K562 (cell line): ENCODE measurements around the gene CCDC85C. TPM values are rescaled to one million over a fixed set of nuclear protein-coding genes. Genes with fewer than 3 reads are reported as not detected.
A peak's percentile ranks its signal among the peaks of the same experiment; 100 is the strongest.

Source experiments
- CEBPG ChIP-seq, 3 experiments: fragments of 200-800 bp in 1 of 3; sonication (Bioruptor generic) in 1 of 3; sonication (generic) in 1 of 3; formaldehyde crosslinking in 1 of 3; IDR thresholded peaks in 2 of 3; conservative IDR thresholded peaks in 1 of 3; 2 replicates each; pipeline versions ENCODE4 v1.6.1 to v1.8.0; 2016 to 2022; ENCODE audit warnings: missing compliant biosample characterization in 2 of 3, missing genetic modification characterization in 2 of 3, mild to moderate bottlenecking in 1 of 3, missing genetic modification reagents in 1 of 3
- CXXC5 ChIP-seq: fragments of 250-450 bp; sonication (Bioruptor Pico); IDR thresholded peaks from 2 replicates; pipeline ENCODE4 v1.8.0; 2022; ENCODE audit warnings: inconsistent platforms, mild to moderate bottlenecking, moderate library complexity
- MTA1 ChIP-seq: fragments of 450-650 bp; IDR thresholded peaks from 2 replicates; pipeline ENCODE4 v1.6.1; 2017; ENCODE audit warnings: borderline replicate concordance
- PCBP1 ChIP-seq: fragments of 200-400 bp; formaldehyde crosslinking; IDR thresholded peaks from 2 replicates; pipeline ENCODE4 v1.6.1; 2018; ENCODE audit warnings: mild to moderate bottlenecking, low read depth, low read length; ENCODE audit not compliant: poor library complexity, severe bottlenecking
- PPARD ChIP-seq: fragments of 250-450 bp; sonication (Bioruptor Pico); IDR thresholded peaks from 2 replicates; pipeline ENCODE4 v1.8.0; 2022; ENCODE audit warnings: inconsistent platforms, mild to moderate bottlenecking, moderate library complexity
- RBM14 ChIP-seq: fragments of 200-400 bp; formaldehyde crosslinking; IDR thresholded peaks from 2 replicates; pipeline ENCODE4 v1.6.1; 2018; ENCODE audit warnings: low read depth, mild to moderate bottlenecking, low read length, moderate library complexity, borderline replicate concordance; ENCODE audit not compliant: insufficient read depth
- U2AF1 ChIP-seq: fragments of 200-400 bp; formaldehyde crosslinking; optimal IDR thresholded peaks from 2 replicates; pipeline ENCODE3; 2017; ENCODE audit warnings: mild to moderate bottlenecking, low read depth, low read length, moderate library complexity
- ZNF133 ChIP-seq: fragments of 250-450 bp; sonication (Bioruptor Pico); IDR thresholded peaks from 2 replicates; pipeline ENCODE4 v1.4.0; 2020; ENCODE audit warnings: mild to moderate bottlenecking
- ZNF143 ChIP-seq: sonication (generic); formaldehyde crosslinking; IDR thresholded peaks from 2 replicates; pipeline ENCODE4 v1.9.0; 2022; ENCODE audit warnings: mild to moderate bottlenecking, missing genetic modification reagents
- polyA plus RNA-seq, 8 experiments: library from polyadenylated mRNA; depleted of rRNA in 4 of 8; stranded (reverse) in 5 of 8; unstranded in 3 of 8; fragments of >200 nt; fragmentation: Nextera tagmentation in 2 of 8; fragmentation: Illumina TruSeq in 1 of 8; extraction: Ambion mirVana in 2 of 8; extraction: Trizol in 1 of 8; gene quantifications; 2 replicates each; pipeline versions ENCODE4 v1.2.1 to v1.2.3, GENCODE V29; 2011 to 2014; ENCODE audit warnings: inconsistent platforms in 1 of 8, missing spikeins in 1 of 8
- total RNA-seq, 7 experiments: library from RNA; depleted of rRNA in 6 of 7; stranded (reverse); fragments of >200 nt in 6 of 7; fragmentation: Illumina TruSeq in 2 of 7; extraction: Trizol in 2 of 7; gene quantifications; 2 replicates each; pipeline versions ENCODE4 v1.2.1 to v1.2.3, GENCODE V29; 2011 to 2021; ENCODE audit warnings: low replicate concordance in 1 of 7
- TF ChIP-seq, protein P1 (sequence below): fragments of 250-450 bp; sonication (Bioruptor Pico); IDR thresholded peaks from 2 replicates; pipeline ENCODE4 v1.5.0; 2021; ENCODE audit warnings: mild to moderate bottlenecking, moderate library complexity
- TF ChIP-seq, protein P2 (sequence below): sonication (generic); formaldehyde crosslinking; IDR thresholded peaks from 2 replicates; pipeline ENCODE4 v1.8.0; 2022; ENCODE audit warnings: missing genetic modification reagents, mild to moderate bottlenecking, borderline replicate concordance
- TF ChIP-seq, protein P3 (sequence below): fragments of 200-400 bp; formaldehyde crosslinking; IDR thresholded peaks from 2 replicates; pipeline ENCODE4 v1.6.1; 2017; ENCODE audit warnings: mild to moderate bottlenecking, low read depth, low read length, moderate library complexity
- TF ChIP-seq, protein P4 (sequence below): sonication (generic); formaldehyde crosslinking; IDR thresholded peaks from 2 replicates; pipeline ENCODE4 v1.8.1; 2023; ENCODE audit warnings: missing genetic modification reagents, mild to moderate bottlenecking, borderline replicate concordance

CCDC85C gene
- total and polyA plus RNA-seq, 9 of the 15 experiments (the other 6 are each of a cell fraction or from before 2014, with no cell fraction given) = 0.18 to 22.0 (median 6.3) TPM

GRCh38 chr14:99572173-99572999 lies 31.6 kb downstream of the CCDC85C start (continued):
- TF ChIP-seq, protein P1, sequence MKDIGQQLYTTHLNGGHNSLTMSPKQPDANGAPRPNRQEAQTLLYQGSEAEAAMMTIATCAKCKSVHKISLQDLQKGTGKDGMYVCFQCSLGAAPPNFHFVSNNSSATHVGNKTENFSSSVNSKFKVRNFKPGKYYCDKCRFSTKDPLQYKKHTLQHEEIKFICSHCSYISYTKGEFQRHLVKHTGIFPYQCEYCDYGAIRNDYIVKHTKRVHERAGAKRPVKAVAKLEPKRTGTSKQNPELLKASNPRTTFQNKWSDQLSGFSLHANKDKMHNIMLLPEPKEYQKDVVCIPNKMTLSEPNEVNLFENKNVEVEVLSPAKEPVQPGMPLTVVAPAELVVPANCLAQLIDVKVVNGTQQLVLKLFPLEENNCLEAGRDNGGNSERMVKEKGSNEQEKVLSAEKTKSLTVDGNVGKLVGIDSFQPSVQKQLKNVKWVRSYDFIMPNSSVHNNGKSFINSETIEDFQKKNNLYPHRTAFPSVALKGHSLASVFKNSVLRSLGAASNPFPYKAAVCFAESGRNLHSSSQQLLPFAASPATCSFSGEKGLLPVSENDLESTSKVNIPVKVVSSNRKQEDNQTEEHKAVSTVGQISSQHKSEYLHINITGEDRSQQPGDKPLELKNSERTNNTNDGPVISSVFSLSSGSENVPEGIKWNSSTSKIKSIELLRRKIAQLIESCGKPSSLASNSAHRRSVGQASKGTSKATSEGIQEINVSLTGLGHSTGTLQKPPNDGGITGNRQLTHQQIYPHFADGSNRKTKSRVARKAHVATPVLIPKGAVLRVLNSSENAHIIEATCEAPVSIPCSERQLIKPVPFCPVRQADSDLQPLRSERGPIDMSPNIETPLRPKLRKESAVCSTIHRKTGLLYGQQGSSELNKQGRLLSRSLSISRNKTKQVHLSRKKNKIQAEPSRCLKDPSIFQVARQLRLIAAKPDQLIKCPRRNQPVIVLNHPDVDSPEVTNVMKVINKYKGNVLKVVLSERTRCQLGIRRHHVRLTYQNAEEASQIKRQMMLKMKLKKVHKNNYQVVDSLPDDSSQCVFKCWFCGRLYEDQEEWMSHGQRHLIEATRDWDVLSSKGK = no peak
- TF ChIP-seq MTA1 = no peak
- no peak for TF ChIP-seq PPARD (CRISPR knock-in tag)
- TF ChIP-seq PCBP1 = no peak
- no peak for TF ChIP-seq RBM14
- no peak for TF ChIP-seq U2AF1
- no peak for TF ChIP-seq CEBPG (CRISPR knock-in tag; IDR thresholded peaks at IDR 0.05)
- no peak for TF ChIP-seq CEBPG (tag; conservative IDR thresholded peaks at IDR 0.05 in 1 of 2, IDR thresholded peaks at IDR 0.05 in 1 of 2)
- TF ChIP-seq, protein P2, sequence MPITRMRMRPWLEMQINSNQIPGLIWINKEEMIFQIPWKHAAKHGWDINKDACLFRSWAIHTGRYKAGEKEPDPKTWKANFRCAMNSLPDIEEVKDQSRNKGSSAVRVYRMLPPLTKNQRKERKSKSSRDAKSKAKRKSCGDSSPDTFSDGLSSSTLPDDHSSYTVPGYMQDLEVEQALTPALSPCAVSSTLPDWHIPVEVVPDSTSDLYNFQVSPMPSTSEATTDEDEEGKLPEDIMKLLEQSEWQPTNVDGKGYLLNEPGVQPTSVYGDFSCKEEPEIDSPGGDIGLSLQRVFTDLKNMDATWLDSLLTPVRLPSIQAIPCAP (CRISPR knock-in tag) = no peak
- TF ChIP-seq ZNF133 (CRISPR knock-in tag) = no peak
- TF ChIP-seq, protein P3, sequence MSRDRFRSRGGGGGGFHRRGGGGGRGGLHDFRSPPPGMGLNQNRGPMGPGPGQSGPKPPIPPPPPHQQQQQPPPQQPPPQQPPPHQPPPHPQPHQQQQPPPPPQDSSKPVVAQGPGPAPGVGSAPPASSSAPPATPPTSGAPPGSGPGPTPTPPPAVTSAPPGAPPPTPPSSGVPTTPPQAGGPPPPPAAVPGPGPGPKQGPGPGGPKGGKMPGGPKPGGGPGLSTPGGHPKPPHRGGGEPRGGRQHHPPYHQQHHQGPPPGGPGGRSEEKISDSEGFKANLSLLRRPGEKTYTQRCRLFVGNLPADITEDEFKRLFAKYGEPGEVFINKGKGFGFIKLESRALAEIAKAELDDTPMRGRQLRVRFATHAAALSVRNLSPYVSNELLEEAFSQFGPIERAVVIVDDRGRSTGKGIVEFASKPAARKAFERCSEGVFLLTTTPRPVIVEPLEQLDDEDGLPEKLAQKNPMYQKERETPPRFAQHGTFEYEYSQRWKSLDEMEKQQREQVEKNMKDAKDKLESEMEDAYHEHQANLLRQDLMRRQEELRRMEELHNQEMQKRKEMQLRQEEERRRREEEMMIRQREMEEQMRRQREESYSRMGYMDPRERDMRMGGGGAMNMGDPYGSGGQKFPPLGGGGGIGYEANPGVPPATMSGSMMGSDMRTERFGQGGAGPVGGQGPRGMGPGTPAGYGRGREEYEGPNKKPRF = no peak
- no peak for TF ChIP-seq ZNF143 (CRISPR knock-in tag)
- TF ChIP-seq CXXC5 (CRISPR knock-in tag) = peak; percentile 51; the same call in 1 of the 2 replicates
- TF ChIP-seq, protein P4, sequence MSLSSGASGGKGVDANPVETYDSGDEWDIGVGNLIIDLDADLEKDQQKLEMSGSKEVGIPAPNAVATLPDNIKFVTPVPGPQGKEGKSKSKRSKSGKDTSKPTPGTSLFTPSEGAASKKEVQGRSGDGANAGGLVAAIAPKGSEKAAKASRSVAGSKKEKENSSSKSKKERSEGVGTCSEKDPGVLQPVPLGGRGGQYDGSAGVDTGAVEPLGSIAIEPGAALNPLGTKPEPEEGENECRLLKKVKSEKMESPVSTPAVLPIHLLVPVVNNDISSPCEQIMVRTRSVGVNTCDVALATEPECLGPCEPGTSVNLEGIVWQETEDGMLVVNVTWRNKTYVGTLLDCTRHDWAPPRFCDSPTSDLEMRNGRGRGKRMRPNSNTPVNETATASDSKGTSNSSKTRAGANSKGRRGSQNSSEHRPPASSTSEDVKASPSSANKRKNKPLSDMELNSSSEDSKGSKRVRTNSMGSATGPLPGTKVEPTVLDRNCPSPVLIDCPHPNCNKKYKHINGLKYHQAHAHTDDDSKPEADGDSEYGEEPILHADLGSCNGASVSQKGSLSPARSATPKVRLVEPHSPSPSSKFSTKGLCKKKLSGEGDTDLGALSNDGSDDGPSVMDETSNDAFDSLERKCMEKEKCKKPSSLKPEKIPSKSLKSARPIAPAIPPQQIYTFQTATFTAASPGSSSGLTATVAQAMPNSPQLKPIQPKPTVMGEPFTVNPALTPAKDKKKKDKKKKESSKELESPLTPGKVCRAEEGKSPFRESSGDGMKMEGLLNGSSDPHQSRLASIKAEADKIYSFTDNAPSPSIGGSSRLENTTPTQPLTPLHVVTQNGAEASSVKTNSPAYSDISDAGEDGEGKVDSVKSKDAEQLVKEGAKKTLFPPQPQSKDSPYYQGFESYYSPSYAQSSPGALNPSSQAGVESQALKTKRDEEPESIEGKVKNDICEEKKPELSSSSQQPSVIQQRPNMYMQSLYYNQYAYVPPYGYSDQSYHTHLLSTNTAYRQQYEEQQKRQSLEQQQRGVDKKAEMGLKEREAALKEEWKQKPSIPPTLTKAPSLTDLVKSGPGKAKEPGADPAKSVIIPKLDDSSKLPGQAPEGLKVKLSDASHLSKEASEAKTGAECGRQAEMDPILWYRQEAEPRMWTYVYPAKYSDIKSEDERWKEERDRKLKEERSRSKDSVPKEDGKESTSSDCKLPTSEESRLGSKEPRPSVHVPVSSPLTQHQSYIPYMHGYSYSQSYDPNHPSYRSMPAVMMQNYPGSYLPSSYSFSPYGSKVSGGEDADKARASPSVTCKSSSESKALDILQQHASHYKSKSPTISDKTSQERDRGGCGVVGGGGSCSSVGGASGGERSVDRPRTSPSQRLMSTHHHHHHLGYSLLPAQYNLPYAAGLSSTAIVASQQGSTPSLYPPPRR (CRISPR knock-in tag) = no peak
